AG04449 (cell line): ENCODE measurements around the gene IKZF4.

Experiments
- CTCF ChIA-PET: fragments of 350-600 bp; formaldehyde crosslinking; extraction: SDS; loops from one replicate; lab custom pipeline; 2021; ENCODE audit warnings: antibody characterized with exemption; lab: Yijun Ruan, JAX
- POLR2A ChIA-PET: fragments of 400-600, 350-600 bp; formaldehyde crosslinking; extraction: SDS; loops from one replicate; lab custom pipeline; 2020; ENCODE audit warnings: antibody characterized with exemption, inconsistent platforms; lab: Yijun Ruan, JAX
- DNase-seq: peaks from one replicate; pipeline ENCODE4 v3.0.0-alpha.2; 2010; ENCODE audit warnings: low read depth, low spot score
- H3K4me3 ChIP-seq: 2 replicates; pipeline ENCODE4 v1.5.1; 2011; ENCODE audit warnings: low read depth, mild to moderate bottlenecking, control low read depth, low read length
- TF ChIP-seq, protein P1 (sequence below): IDR thresholded peaks from one replicate; pipeline ENCODE4 v1.5.1; 2011; ENCODE audit warnings: mild to moderate bottlenecking, moderate library complexity, low read length, control low read depth, inconsistent platforms; ENCODE audit not compliant: insufficient read depth; ENCODE audit errors: missing control alignments

The IKZF4 gene

DNA sequence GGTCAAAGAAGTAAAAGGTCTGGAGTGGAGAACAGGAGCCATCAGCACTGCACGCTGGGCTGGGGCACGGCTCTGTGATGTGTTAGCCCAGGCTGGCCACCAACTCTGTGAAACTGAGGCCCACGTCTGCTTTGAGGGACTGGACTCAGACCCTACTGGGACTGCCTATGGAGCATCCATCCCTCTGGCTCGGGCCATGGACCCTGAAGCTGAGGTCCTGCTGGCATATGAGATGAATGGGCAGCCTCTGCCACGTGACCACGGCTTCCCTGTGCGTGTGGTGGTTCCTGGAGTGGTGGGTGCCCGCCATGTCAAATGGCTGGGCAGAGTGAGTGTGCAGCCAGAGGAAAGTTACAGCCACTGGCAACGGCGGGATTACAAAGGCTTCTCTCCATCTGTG, 16.6 kb upstream of the IKZF4 start:
- DNase-seq: no peak
- TF ChIP-seq, protein P1, sequence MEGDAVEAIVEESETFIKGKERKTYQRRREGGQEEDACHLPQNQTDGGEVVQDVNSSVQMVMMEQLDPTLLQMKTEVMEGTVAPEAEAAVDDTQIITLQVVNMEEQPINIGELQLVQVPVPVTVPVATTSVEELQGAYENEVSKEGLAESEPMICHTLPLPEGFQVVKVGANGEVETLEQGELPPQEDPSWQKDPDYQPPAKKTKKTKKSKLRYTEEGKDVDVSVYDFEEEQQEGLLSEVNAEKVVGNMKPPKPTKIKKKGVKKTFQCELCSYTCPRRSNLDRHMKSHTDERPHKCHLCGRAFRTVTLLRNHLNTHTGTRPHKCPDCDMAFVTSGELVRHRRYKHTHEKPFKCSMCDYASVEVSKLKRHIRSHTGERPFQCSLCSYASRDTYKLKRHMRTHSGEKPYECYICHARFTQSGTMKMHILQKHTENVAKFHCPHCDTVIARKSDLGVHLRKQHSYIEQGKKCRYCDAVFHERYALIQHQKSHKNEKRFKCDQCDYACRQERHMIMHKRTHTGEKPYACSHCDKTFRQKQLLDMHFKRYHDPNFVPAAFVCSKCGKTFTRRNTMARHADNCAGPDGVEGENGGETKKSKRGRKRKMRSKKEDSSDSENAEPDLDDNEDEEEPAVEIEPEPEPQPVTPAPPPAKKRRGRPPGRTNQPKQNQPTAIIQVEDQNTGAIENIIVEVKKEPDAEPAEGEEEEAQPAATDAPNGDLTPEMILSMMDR: no peak
- POLR2A ChIA-PET: no interaction called here
- CTCF ChIA-PET: interaction anchor here (1.0 to 8.1 kb wide), 2 partner anchors 7 to 9 kb away, joined by 3 to 89 read pairs; partner anchors contain the start of gene SUOX
- H3K4me3 ChIP-seq: no peak overlapping the region

DNA sequence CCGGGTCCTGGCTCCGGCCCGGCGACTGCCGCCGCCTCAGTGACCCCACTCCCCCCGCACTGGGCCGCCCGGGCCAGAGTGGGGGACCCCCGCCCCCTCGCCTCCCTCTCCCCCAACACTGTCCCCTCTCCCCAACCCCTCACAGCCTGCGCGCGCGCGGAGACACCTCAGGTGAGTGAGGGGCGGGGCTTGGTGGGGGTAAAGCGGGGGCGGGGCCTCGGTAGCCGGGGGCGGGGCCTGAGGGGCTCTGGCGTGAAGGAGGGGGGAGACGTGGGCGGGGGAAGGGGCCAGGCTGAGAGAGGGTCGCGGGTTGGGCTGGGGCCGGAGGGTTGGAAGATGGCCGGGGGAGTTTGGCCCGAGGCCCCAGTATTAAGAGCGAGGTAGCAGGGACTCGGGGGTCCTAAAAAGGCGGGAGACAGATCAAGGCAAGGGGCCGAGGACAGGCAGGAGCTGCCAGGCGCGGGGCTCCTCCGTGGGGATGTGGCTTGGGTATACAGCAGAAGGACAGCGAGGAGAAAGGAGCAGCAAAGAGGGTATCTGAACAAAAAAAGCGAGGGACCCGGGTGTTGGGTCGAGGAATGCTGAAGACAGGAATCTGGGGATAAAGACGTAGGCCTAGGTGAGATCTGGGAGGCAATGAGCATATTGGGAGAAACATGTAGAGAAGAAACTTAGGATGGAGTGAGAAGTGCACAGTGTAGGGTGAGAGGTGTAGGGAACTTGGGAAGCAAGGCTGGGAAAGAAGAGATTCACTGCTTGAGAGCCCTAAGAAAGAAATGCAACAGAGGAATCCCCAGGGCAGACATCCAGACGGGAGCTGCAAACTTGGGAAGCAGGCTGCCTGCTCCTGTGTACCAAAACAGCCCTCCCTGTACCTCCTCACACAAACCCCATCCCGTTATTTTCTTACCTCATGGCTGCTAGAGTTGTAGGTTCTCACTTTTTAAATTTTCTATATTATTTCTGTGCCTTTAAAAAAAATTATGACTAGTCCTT, 13.0 kb upstream of the IKZF4 start:
- POLR2A ChIA-PET: interaction anchor here (2.8 kb wide), 1 partner anchor 10 kb away, joined by 18 read pairs; the partner anchor contains the start of gene SUOX
- no peak for DNase-seq

DNA sequence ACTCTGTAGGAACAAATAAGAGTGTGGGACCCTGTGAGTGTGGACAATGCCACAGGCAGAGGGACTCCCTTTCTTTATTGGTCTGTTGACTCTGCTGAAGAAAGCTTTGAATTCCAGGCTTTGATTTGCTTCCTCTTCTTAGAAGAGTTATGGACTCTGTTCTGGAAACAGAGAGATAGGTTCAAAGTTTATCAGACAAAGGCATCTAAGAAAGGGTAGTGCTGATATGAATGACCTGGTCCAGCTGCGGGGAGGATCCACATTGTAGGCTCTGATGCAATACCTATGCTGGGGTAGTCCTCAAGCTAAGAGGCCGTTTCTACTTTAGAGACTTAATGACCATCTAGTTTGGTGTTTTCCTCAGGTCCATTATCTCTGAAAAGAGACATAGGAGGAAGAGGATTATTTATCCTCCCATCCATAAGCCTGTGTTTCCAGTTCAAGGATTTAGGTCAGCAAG, 10.7 kb upstream of the IKZF4 start:
- CTCF ChIA-PET: interaction anchor here (0.8 to 10.9 kb wide), 6 partner anchors 8 to 272 kb away, joined by 3 to 103 read pairs (median 13); partner anchors contain the start of genes IKZF4 and SUOX
- H3K4me3 ChIP-seq: no peak overlapping the region
- POLR2A ChIA-PET: interaction anchor here (0.7 kb wide), 1 partner anchor 267 kb away, joined by 3 read pairs; no protein-coding TSS in a partner anchor

More for the DNA sequence above, 13.0 kb upstream of the IKZF4 start:
- TF ChIP-seq, protein P1: no peak
- CTCF ChIA-PET: interaction anchor here (1.5 to 10.9 kb wide), 5 partner anchors 11 to 34 kb away, joined by 5 to 103 read pairs (median 19); partner anchors contain the start of genes RAB5B and SUOX
- H3K4me3 ChIP-seq: peak overlapping the region; percentile 69

DNA sequence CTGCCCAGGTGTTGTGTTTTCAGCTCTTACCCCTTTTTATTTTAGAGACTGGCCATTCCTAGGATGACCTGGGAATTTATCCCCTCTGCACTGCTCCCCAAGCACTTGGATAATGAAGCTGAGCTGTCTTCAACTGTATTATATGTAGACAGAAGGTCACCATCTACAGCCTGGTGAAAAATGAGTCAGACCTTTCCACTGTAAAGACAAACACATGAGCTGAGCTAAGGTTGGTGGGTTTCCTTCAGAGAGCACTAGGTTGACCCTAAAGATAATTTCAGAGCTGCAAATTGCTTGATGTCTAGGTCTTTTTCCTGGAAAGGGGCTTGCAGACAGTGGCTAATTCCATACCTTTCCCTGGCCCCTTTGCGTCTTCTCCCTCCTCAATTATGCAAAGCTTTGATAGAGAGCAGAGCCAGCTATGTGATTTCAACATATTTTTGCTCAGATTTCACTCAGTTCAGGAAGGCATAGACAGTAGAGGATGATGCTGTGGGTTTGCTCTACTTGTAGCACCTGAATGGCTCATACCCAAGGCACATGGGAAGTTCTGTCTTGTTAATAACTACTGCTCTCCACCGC, 9.2 kb upstream of the IKZF4 start:
- no peak for DNase-seq
- TF ChIP-seq, protein P1: no peak
- ChIA-PET POLR2A (no interaction called here), CTCF (interaction anchor here (1.2 to 10.9 kb wide), 4 partner anchors 14 to 271 kb away, joined by 3 to 103 read pairs (median 46); partner anchors contain the start of genes SMARCC2 and SUOX)
- H3K4me3 ChIP-seq: no peak overlapping the region

More for the DNA sequence above, 10.7 kb upstream of the IKZF4 start:
- TF ChIP-seq, protein P1: no peak
- no peak for DNase-seq

DNA sequence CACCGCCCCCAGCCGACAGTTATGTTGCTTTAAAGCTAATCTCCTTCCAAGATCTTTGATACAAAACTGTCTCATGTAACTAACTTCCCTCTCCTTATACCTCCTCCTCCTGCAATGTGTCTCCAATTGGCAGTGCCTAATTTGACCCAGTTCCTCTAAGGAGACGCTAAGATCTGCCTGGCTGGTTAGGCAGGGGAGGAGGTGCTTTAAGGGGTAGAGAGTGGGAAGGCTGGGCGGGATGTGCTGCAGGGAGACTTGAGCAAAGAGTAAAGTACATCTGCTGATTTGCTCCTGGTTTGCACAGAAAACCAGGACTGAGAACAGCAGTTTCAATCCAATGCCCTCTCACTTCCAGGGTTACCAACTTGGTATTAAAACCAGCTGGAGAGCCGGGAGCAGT, 7.4 kb upstream of the IKZF4 start:
- ChIA-PET POLR2A (no interaction called here), CTCF (interaction anchor here (1.0 to 10.9 kb wide), 3 partner anchors 13 to 17 kb away, joined by 3 to 103 read pairs (median 5); partner anchors contain the start of gene SUOX)
- TF ChIP-seq, protein P1: no peak
- no peak for DNase-seq
- no peak overlapping the region for H3K4me3 ChIP-seq
